ENCODE data around the gene SMIM26. TPM values are rescaled to one million over a fixed set of nuclear protein-coding genes. Genes with fewer than 3 reads are reported as not detected.

The SMIM26 gene
- total RNA-seq, 2 donors from 2014 or later, result 67.9 to 78.1 TPM

- H3K27me3 ChIP-seq, result no peaks in the 10 kb centered on the region
- DNase-seq, result no peak
- H3K36me3 ChIP-seq, result peaks cover 15% of the 10 kb centered on the region
- H3K27ac ChIP-seq, result no peak overlapping the region
- H3K9me3 ChIP-seq, result no peaks in the 10 kb centered on the region
- no peak overlapping the region for H3K4me3 ChIP-seq
- intact Hi-C loops (cut with DNase I), result no loop called here
- H3K4me1 ChIP-seq, result no peaks in the 10 kb centered on the region
- TF ChIP-seq CTCF (IDR thresholded peaks at IDR 0.05), result no peak
- H3K9ac ChIP-seq (ENCODE audit: low read depth in 2 of 2, low read length in 2 of 2), result no peak overlapping the region
Measured at GRCh38 chr20:18553746-18554145, 13.5 kb upstream of the SMIM26 start.

GRCh38 chr20:18567739-18568091 lies 483 bp downstream of the SMIM26 start:
- Histone ChIP-seq H3K27me3 (no peaks in the 10 kb centered on the region), H3K27ac (peak overlapping the region; percentile 68), H3K4me3 (peak overlapping the region; percentile 58), H3K9me3 (no peaks in the 10 kb centered on the region), H3K9ac (ENCODE audit: low read depth in 2 of 2, low read length in 2 of 2) (peak overlapping the region; percentile 83 to 88), H3K4me1 (no peaks in the 10 kb centered on the region), H3K36me3 (no peaks in the 10 kb centered on the region)
- no peak for DNase-seq
- no peak for TF ChIP-seq CTCF (IDR thresholded peaks at IDR 0.05)
- intact Hi-C loops (cut with DNase I), result loop anchor here (5.0 kb wide), 1 partner anchor 60 kb away; the partner anchor contains the start of gene SEC23B

GRCh38 chr20:18571009-18571408 lies 3.8 kb downstream of the SMIM26 start:
- Histone ChIP-seq H3K4me3 (no peak overlapping the region), H3K9me3 (no peaks in the 10 kb centered on the region), H3K9ac (ENCODE audit: low read depth in 2 of 2, low read length in 2 of 2) (no peak overlapping the region), H3K4me1 (no peaks in the 10 kb centered on the region), H3K27me3 (no peaks in the 10 kb centered on the region), H3K27ac (no peak overlapping the region), H3K36me3 (no peaks in the 10 kb centered on the region)
- intact Hi-C loops (cut with DNase I), result loop anchor here (10.0 kb wide), 1 partner anchor 156 kb away; no protein-coding TSS in a partner anchor
- DNase-seq, result no peak
- TF ChIP-seq CTCF (IDR thresholded peaks at IDR 0.05), result no peak

GRCh38 chr20:18571578-18571977 lies 4.3 kb downstream of the SMIM26 start:
- intact Hi-C loops (cut with DNase I), result loop anchor here (10.0 kb wide), 1 partner anchor 157 kb away; no protein-coding TSS in a partner anchor
- no peaks in the 10 kb centered on the region for H3K36me3 ChIP-seq
- no peak for DNase-seq
- H3K27ac ChIP-seq, result no peak overlapping the region
- no peak for TF ChIP-seq CTCF (IDR thresholded peaks at IDR 0.05)
- no peaks in the 10 kb centered on the region for H3K27me3 ChIP-seq
- no peak overlapping the region for H3K9ac ChIP-seq (ENCODE audit: low read depth in 2 of 2, low read length in 2 of 2)
- H3K4me1 ChIP-seq, result no peaks in the 10 kb centered on the region
- H3K9me3 ChIP-seq, result no peaks in the 10 kb centered on the region
- H3K4me3 ChIP-seq, result no peak overlapping the region

GRCh38 chr20:18577942-18578341 lies 10.7 kb downstream of the SMIM26 start:
- no peak for TF ChIP-seq CTCF (IDR thresholded peaks at IDR 0.05)
- Histone ChIP-seq H3K36me3 (no peaks in the 10 kb centered on the region), H3K9ac (ENCODE audit: low read depth in 2 of 2, low read length in 2 of 2) (no peak overlapping the region), H3K9me3 (no peaks in the 10 kb centered on the region), H3K4me3 (no peak overlapping the region), H3K27ac (no peak overlapping the region), H3K4me1 (no peaks in the 10 kb centered on the region), H3K27me3 (no peaks in the 10 kb centered on the region)
- DNase-seq, result no peak
- intact Hi-C loops (cut with DNase I), result loop anchor here (10.0 kb wide), 1 partner anchor 163 kb away; no protein-coding TSS in a partner anchor

Data from colonic mucosa (tissue), 4 donors.